Measurements from ENCODE around the gene PLXNA4.

Gene PLXNA4

GRCh38 chr7:132100483-132100882, 475.8 kb downstream of the PLXNA4 start:
- no peak for DNase-seq

GRCh38 chr7:132099163-132099562, 477.1 kb downstream of the PLXNA4 start:
- DNase-seq, result no peak

DNA sequence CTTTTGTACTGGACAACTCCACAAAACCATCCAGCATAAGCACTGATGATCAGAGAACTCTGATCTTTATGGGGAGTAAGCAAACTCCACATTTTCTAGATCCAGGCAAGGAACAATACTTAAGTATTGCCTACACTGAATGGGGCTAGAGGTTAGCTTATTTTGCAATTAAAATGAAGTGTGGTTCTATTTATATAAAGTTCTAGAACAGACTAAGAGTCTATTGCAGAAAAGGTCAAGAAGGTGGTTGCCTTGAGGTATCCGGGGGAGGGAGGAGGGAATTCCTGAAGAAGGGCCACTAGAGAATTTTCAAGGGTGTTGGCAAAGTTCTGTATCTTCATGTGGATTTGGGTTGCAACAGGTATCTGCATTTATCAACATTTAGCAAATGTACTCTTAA, 477.9 kb downstream of the PLXNA4 start:
- DNase-seq, result no peak

- DNase-seq, result no peak
These were observed 478.6 kb downstream of the PLXNA4 start for GRCh38 chr7:132097550-132098134.

- DNase-seq, result no peak
These were observed 481.0 kb downstream of the PLXNA4 start for GRCh38 chr7:132095111-132095765.

- no peak for DNase-seq
These were observed 484.2 kb downstream of the PLXNA4 start for GRCh38 chr7:132092106-132092505.

GRCh38 chr7:132091706-132092105, 484.6 kb downstream of the PLXNA4 start:
- no peak for DNase-seq

GRCh38 chr7:132090444-132090843, 485.8 kb downstream of the PLXNA4 start:
- no peak for DNase-seq

GRCh38 chr7:132089356-132089755, 486.9 kb downstream of the PLXNA4 start:
- no peak for DNase-seq

- no peak for DNase-seq
These were observed 488.8 kb downstream of the PLXNA4 start for GRCh38 chr7:132087421-132087820.

GRCh38 chr7:132084776-132085388, 491.4 kb downstream of the PLXNA4 start:
- no peak for DNase-seq

DNA sequence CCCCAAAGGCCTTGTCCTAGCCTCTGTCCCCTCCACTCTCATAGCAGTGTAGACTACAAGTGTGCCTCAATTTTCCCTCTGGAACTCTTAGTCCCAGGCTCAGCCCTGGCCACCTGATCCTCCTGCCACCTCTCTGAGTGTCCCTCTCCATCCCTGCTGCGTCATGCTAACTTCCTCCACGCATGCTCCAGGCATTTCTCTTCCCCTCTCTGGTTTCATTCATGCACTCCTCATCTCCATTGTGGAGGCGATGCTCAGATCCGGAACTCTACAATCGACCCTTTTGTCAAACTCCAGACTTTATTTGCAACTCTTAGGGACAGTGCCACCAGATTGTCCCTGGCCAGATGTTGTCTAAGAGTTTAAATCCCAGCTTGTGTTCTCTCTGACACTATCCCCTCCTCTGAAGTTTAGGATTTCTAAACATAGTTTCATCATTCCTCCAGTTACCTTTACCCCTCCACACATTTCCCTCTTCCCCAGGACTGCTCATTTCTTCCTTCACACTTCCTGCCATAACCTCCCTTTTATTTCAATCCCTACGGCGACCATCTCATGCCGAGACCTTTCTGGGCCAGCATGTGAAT, 492.6 kb downstream of the PLXNA4 start:
- DNase-seq, result no peak

DNA sequence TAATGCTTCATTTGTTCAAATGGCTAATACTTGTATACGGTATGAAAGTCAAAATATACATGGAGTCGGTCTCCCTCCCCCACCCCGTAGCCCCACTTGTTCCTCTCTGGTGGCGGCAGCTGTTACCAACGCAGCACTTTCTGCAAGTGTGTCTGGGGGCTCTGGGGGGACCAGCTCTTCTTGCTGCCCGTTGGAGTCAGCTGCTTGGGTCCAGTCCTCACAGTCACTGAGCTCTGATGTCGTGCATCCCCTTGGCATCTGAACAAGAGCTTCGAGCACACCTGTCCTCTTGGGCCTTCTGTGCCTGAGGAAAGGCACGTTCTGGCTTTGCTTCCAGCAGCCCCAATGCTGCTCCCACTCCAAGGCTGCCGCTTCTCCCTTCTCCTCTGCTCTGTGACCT, 493.1 kb downstream of the PLXNA4 start:
- no peak for DNase-seq

- DNase-seq, result no peak
These were observed 493.9 kb downstream of the PLXNA4 start for GRCh38 chr7:132082394-132082793.

DNA sequence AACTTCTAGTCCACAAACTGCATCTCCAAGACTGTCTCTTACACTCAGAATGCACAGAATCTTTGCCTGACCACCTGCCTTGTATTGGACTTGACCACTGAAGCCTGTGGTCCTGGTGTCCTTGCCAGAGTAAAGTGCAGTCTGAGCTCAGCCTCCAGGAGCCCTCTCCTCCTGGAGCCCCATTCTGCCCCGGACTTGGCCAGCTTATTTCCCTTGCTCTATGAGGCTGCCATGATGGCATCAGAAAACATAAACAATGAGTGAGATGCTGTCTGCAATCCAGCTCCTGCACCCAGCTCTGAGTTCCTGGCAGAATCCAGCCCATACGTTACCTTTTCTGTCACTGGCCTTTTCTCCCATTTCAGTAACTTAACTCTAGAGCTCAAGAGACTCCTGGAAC, 494.6 kb downstream of the PLXNA4 start:
- no peak for DNase-seq

- no peak for DNase-seq
These were observed 495.2 kb downstream of the PLXNA4 start for GRCh38 chr7:132080967-132081668.

- DNase-seq, result no peak
These were observed 495.8 kb downstream of the PLXNA4 start for GRCh38 chr7:132080467-132080866.

GRCh38 chr7:132078891-132079735, 497.2 kb downstream of the PLXNA4 start:
- DNase-seq, result no peak

DNA sequence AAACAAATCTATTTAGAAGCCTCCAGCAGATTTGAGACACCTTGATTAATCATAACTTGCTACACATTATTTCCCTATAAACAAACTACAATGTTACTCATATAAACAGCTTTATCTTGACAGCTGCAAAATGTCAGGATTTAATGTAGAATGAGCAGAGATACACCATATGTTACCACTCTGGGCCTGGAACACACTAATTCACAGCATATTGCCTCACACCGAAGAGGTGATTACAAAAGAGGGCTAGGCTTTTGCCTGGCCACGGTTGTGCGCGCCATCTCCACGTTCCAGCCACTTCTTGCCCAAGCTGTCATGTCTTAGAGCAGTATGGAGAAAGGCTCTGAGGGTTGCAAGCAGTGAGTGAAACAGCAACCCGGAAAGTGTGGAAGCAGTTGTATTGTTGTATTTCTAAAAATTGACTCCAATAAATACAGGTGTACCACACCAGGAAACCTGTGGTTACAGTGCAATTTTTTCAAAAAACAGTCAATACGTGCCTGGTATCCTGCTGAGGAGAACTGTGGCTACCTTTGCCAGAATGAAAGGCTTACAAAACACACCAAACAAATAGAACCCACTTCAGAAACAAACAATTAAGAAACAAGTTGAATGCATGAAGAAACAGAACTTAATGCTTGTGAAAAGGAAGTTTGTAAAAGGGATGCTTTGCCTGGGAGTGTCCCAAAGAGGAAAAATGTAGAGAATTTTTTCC, 498.1 kb downstream of the PLXNA4 start:
- no peak for DNase-seq

DNA sequence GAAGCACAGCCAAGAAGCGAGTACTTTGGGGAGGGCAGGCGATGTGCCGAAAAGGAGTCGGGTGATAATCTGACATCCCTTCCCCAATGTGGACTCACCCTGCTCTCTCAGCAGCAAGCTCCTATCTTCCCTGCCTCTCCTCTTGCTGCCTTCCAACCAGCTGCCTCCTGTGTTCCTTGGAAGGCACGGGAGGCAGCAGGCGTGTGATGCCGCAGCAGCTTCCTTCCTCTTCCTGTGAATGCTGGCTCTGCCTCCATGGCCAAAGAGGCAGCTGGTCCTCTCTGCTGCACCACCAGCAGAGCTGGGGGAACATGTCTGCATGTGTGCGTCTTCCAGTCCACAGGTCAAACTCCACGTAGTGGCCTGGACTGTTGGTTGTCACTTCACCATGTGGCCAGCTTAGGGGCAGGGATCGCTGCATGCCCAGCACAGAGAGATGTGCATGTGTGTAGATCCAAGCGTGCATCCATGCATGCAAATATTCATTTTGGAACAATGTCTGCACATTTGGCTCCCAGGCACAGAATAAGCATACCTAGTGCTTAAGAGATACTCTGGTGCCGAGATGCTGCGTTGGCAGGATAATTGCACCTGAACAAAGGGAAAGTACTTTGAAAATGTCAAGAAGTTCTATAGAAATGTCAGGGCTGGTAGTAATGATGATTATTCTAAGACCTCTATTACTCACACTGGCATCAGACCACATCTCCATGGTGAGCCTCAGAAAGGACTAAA, 499.8 kb downstream of the PLXNA4 start:
- no peak for DNase-seq

GRCh38 chr7:132075515-132075914, 500.8 kb downstream of the PLXNA4 start:
- no peak for DNase-seq
